SK-N-SH treated with all-trans-retinoic acid at 6 μM for 48 hours (cell line): Measurements from ENCODE around the gene PPID.

Experiments
- ATAC-seq: fragments of 200-7000 bp; cut with Tn5 transposase; 3 replicates; pipeline ENCODE4 v1.9.1; 2020; ENCODE audit warnings: mild to moderate bottlenecking, moderate library complexity
- ARNTL ChIP-seq: fragments of 450-650 bp; formaldehyde crosslinking; IDR thresholded peaks from 2 replicates; pipeline ENCODE4 v1.5.0; 2020; ENCODE audit warnings: low read depth, mild to moderate bottlenecking, moderate library complexity, borderline replicate concordance
- BACH2 ChIP-seq: fragments of 250-450 bp; sonication (Bioruptor Pico); IDR thresholded peaks from 2 replicates; pipeline ENCODE4 v1.9.0; 2021; ENCODE audit warnings: mild to moderate bottlenecking, borderline replicate concordance
- CREB5 ChIP-seq: fragments of 250-450 bp; sonication (Bioruptor Pico); IDR thresholded peaks from 2 replicates; pipeline ENCODE4 v1.5.1; 2020; ENCODE audit warnings: low read depth, mild to moderate bottlenecking, moderate library complexity
- CSDC2 ChIP-seq: fragments of 250-450 bp; sonication (Bioruptor Pico); IDR thresholded peaks from 2 replicates; pipeline ENCODE4 v1.5.0; 2020; ENCODE audit warnings: mild to moderate bottlenecking, moderate library complexity
- CSRNP3 ChIP-seq: fragments of 250-450 bp; sonication (Bioruptor Pico); IDR thresholded peaks from 2 replicates; pipeline ENCODE4 v1.5.1; 2021; ENCODE audit warnings: mild to moderate bottlenecking, moderate library complexity
- ESRRG ChIP-seq: fragments of 250-450 bp; sonication (Bioruptor Pico); IDR thresholded peaks from 2 replicates; pipeline ENCODE4 v1.6.1; 2021; ENCODE audit warnings: mild to moderate bottlenecking
- GLIS3 ChIP-seq: fragments of 250-450 bp; sonication (Bioruptor Pico); IDR thresholded peaks from 2 replicates; pipeline ENCODE4 v1.5.0; 2020; ENCODE audit warnings: mild to moderate bottlenecking, moderate library complexity
- ISL1 ChIP-seq: fragments of 250-450 bp; sonication (Bioruptor Pico); IDR thresholded peaks from 2 replicates; pipeline ENCODE4 v2.1.2; 2022; ENCODE audit warnings: mild to moderate bottlenecking, moderate library complexity
- OSR1 ChIP-seq: fragments of 250-450 bp; sonication (Bioruptor Pico); IDR thresholded peaks from 2 replicates; pipeline ENCODE4 v1.8.0; 2022; ENCODE audit warnings: moderate library complexity, mild to moderate bottlenecking, inconsistent platforms
- PATZ1 ChIP-seq: fragments of 250-450 bp; sonication (Bioruptor Pico); IDR thresholded peaks from 2 replicates; pipeline ENCODE4 v1.8.0; 2020; ENCODE audit warnings: mild to moderate bottlenecking, moderate library complexity, borderline replicate concordance
- POU6F1 ChIP-seq: fragments of 250-450 bp; sonication (Bioruptor Pico); IDR thresholded peaks from 2 replicates; pipeline ENCODE4 v1.8.0; 2021; ENCODE audit warnings: low read depth, mild to moderate bottlenecking, moderate library complexity, borderline replicate concordance
- PPARA ChIP-seq: fragments of 250-450 bp; sonication (Bioruptor Pico); IDR thresholded peaks from 2 replicates; pipeline ENCODE4 v1.5.0; 2020; ENCODE audit warnings: mild to moderate bottlenecking, borderline replicate concordance
- RARB ChIP-seq: fragments of 250-450 bp; sonication (Bioruptor Pico); IDR thresholded peaks from 2 replicates; pipeline ENCODE4 v1.8.0; 2021; ENCODE audit warnings: mild to moderate bottlenecking, moderate library complexity
- SNAI2 ChIP-seq: fragments of 250-450 bp; sonication (Bioruptor Pico); IDR thresholded peaks from 2 replicates; pipeline ENCODE4 v1.5.0; 2020; ENCODE audit warnings: mild to moderate bottlenecking, moderate library complexity
- TCF4 ChIP-seq: fragments of 250-450 bp; sonication (Bioruptor Pico); IDR thresholded peaks from 2 replicates; pipeline ENCODE4 v1.8.0; 2021; ENCODE audit warnings: mild to moderate bottlenecking, moderate library complexity, borderline replicate concordance
- TOX ChIP-seq: fragments of 250-450 bp; sonication (Bioruptor Pico); IDR thresholded peaks from 2 replicates; pipeline ENCODE4 v1.8.0; 2021; ENCODE audit warnings: mild to moderate bottlenecking, moderate library complexity, borderline replicate concordance
- TSHZ2 ChIP-seq: fragments of 250-450 bp; sonication (Bioruptor Pico); IDR thresholded peaks from 2 replicates; pipeline ENCODE4 v1.5.0; 2020; ENCODE audit warnings: mild to moderate bottlenecking, moderate library complexity
- ZC3H10 ChIP-seq: fragments of 250-450 bp; sonication (Bioruptor Pico); IDR thresholded peaks from 2 replicates; pipeline ENCODE4 v1.5.1; 2021; ENCODE audit warnings: mild to moderate bottlenecking, moderate library complexity
- ZFP3 ChIP-seq: fragments of 250-450 bp; sonication (Bioruptor Pico); IDR thresholded peaks from 2 replicates; pipeline ENCODE4 v1.5.0; 2020; ENCODE audit warnings: mild to moderate bottlenecking, moderate library complexity
- ZFP30 ChIP-seq: fragments of 450-650 bp; formaldehyde crosslinking; IDR thresholded peaks from 2 replicates; pipeline ENCODE4 v1.5.0; 2022; ENCODE audit warnings: mild to moderate bottlenecking, moderate library complexity
- ZNF565 ChIP-seq: fragments of 450-650 bp; formaldehyde crosslinking; conservative IDR thresholded peaks from 2 replicates; pipeline ENCODE4 v1.5.0; 2020; ENCODE audit warnings: low read depth, mild to moderate bottlenecking, moderate library complexity
- ZNF70 ChIP-seq: fragments of 450-650 bp; formaldehyde crosslinking; IDR thresholded peaks from 2 replicates; pipeline ENCODE4 v1.5.0; 2020; ENCODE audit warnings: mild to moderate bottlenecking, moderate library complexity

PPID gene

GRCh38 chr4:158722917-158723793 lies at the start of gene PPID:
PPID (minus strand) TSS chr4:158723396; CDS start chr4:158723288, 108 bp downstream.
- peak; percentile 97 for ATAC-seq

GRCh38 chr4:158771776-158772175 lies 48.6 kb upstream of the PPID start:
- ATAC-seq: no peak
- TF ChIP-seq ZFP30: no peak
- no peak for TF ChIP-seq PATZ1 (CRISPR knock-in tag)
- TF ChIP-seq GLIS3 (CRISPR knock-in tag): no peak
- TF ChIP-seq PPARA: no peak
- no peak for TF ChIP-seq CSRNP3
- no peak for TF ChIP-seq OSR1 (CRISPR knock-in tag)
- TF ChIP-seq TCF4: no peak
- TF ChIP-seq SNAI2 (CRISPR knock-in tag): no peak
- TF ChIP-seq ZNF70 (CRISPR knock-in tag): no peak
- no peak for TF ChIP-seq CSDC2
- TF ChIP-seq ZNF565 (CRISPR knock-in tag): no peak
- TF ChIP-seq BACH2: no peak
- TF ChIP-seq CREB5: no peak
- no peak for TF ChIP-seq TSHZ2 (CRISPR knock-in tag)
- TF ChIP-seq ARNTL: no peak

More at GRCh38 chr4:158722917-158723793, at the start of gene PPID:
- TF ChIP-seq POU6F1: no peak
- TF ChIP-seq ESRRG (CRISPR knock-in tag): no peak
- 0 out of 2 replicates have a peak, but pooled peaks have one; percentile 23 for TF ChIP-seq SNAI2 (CRISPR knock-in tag)

GRCh38 chr4:158770671-158771070 lies 47.5 kb upstream of the PPID start:
- ATAC-seq: no peak
- no peak for TF ChIP-seq PPARA
- TF ChIP-seq ZFP3 (CRISPR knock-in tag): no peak
- TF ChIP-seq POU6F1: no peak
- no peak for TF ChIP-seq CSRNP3
- TF ChIP-seq TCF4: no peak
- no peak for TF ChIP-seq ARNTL
- TF ChIP-seq ISL1 (CRISPR knock-in tag): no peak
- TF ChIP-seq BACH2: no peak
- TF ChIP-seq RARB: no peak
- no peak for TF ChIP-seq ZFP30
- TF ChIP-seq ZC3H10 (CRISPR knock-in tag): no peak
- TF ChIP-seq TOX: no peak
- TF ChIP-seq ZNF565 (CRISPR knock-in tag): no peak
- no peak for TF ChIP-seq CREB5
- TF ChIP-seq ZNF70 (CRISPR knock-in tag): no peak
